HG03108 (cell line): ENCODE measurements around the gene ATP8A1.
"Not testable (repeated sequence)": the region's sequence is repeated elsewhere in the genome, so short reads cannot be mapped to it uniquely, and the experiment has no call there.

ENCODE experiments used
- ATAC-seq: cut with Tn5 transposase; IDR thresholded peaks from one replicate; pipeline ENCODE4 v1.9.1; 2021; ENCODE audit warnings: moderate library complexity; ENCODE audit not compliant: unreplicated experiment

The ATP8A1 gene

GRCh38 chr4:42652529-42653231, 4.2 kb downstream of the ATP8A1 start:
- not testable (repeated sequence) for ATAC-seq

GRCh38 chr4:42649870-42650269, 7.0 kb downstream of the ATP8A1 start:
- ATAC-seq: no peak

- ATAC-seq: no peak
These were observed 9.8 kb downstream of the ATP8A1 start for GRCh38 chr4:42646999-42647541.

DNA sequence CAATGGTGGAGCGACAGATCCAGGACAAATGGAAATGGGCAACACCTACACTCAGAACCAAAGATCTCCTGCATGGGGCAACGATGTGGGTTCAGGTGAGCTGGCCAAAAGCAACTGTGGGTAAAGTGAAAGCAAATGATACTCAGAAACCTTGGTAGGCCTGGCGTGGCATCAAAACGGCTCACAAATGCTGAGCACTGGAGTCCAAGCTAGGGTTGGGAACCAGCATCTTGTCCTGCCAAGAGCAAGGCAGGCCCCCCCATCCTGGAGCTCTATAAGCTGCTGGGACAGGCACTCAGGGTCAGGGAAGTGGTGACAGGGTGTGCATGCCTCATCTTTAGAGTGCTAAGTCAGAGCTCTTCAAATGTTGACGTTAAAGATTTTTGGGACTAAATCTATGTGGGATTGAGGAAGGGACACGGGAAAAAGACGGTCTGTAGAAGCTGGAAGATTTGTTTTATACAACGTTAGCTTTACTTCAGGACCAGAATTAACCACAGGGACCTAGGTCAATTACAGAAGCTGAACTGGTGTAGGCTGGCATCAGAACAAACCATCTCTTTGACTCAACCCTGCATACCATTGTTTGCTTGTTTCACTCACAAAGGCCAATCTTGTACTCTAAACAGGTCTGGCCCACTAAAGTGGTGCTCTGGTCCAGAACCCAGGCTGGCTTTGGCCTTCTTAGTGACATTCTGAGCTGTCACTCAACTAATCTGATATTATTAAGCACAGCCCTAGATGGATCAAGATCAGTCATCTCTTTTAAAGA, 10.7 kb downstream of the ATP8A1 start:
- no peak for ATAC-seq

DNA sequence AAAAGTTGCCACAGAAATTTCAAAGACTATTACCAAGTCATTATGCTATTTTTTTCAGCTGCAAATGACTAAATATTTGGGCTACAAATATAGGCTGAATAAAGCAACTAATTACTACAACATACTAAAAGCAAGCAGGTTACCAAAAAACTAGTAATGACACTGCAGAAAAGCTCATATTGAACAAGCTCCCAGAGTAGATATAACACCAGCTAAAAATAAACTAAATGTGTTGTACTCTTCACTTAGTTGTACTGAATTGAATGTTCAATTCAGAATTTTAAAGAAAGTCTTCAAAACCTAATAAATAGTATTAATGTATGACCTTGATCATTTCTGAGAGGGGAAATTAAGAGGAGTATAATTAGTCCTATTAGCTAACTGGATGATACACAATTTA, 12.0 kb downstream of the ATP8A1 start:
- ATAC-seq: no peak

GRCh38 chr4:42643685-42644084, 13.2 kb downstream of the ATP8A1 start:
- peak; percentile 51 for ATAC-seq

- ATAC-seq: no peak
These were observed 13.9 kb downstream of the ATP8A1 start for GRCh38 chr4:42642845-42643615.

- ATAC-seq: no peak
These were observed 14.7 kb downstream of the ATP8A1 start for GRCh38 chr4:42642101-42642797.

GRCh38 chr4:42641656-42642055, 15.2 kb downstream of the ATP8A1 start:
- ATAC-seq: no peak

DNA sequence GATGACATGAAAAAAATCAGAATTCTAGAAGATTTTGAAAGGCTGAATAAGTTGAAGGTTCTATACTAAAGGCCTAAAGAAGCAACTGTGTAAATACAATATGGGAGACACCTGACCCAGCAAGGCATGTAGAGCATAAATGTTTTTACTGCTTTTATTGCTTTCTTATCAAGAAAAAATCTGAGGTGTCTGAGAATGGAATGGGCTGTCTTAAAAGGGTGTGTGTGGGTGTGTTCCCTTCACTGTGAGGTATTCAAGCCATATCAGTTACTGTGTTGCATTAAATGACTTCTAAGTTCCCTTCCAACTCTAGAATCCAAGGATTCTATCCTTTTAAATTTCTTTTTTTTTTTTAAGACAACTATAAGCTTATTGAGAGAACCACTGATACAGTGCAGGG, 15.7 kb downstream of the ATP8A1 start:
- no peak for ATAC-seq

GRCh38 chr4:42640613-42641012, 16.3 kb downstream of the ATP8A1 start:
- ATAC-seq: no peak

DNA sequence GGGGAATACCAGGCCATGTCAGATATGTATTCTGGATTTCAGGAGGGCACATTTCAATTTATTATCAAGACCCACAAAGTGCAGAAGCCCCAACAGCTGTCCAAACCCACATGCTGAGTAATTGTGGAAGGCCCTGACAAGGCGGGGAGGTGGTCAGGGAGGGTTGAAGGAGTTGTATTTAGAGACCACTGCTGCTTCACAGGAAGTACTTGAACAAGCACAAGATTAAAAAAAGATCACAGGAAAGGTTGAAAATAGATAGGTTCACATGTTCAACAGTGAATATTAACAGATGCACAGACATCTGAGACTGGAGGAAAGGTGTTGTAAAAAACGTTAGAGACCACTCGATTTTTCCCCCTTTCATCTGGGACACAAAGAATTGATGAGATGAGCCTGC, 17.9 kb downstream of the ATP8A1 start:
- peak; percentile 61 for ATAC-seq

DNA sequence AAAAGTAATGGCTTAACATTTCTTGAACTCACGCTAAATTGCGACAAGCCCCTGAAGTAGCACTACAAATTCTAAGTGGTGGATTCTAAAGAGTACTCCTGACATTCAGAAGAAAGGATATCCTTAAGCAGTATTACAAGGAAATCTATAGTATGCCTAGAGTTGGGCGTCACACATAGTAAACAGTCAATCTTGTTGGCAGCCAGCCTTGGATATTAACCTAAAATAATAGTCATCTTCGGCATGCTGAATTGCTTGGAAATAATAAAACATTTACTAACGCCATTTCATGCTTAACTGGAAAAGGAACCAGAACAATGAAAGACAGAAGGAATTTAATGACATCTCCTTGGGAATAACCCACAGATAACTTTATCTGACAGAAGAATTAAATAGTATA, 18.6 kb downstream of the ATP8A1 start:
- ATAC-seq: no peak

DNA sequence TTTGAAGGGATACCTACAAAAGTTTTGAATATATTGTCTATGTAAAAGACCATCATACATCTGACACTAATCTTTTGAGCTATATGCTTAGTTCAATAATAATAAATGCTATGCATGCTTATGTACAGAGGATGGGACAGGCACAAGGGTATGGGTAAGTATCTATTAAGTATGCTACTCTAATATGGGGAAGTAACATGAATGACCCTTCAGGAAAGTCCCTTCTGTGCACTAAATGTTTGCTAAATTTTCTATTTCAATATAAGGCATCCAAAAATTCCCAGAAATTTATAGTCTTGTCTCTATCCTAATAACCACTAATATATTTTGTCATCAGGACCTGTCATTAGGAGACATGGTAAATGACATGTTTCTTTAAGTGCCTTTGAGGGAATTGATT, 19.0 kb downstream of the ATP8A1 start:
- ATAC-seq: no peak

DNA sequence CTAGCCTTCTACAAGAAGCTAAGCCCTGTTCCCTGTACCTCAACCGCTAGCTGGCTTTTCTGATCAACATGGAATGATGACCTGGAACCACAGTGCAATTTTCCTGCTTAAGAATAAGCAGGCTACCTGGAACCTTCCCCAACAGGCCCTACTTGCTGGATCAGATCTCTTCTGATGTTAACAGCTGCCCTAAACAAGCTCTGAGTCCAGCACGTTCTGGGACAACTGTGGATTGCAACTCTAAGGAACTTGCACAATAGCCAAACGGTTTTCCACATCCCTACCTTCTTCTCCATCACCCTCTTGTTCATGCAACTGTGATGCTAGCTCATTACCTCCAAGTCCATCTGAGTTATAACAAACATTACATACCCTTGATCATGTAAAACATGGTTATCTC, 19.8 kb downstream of the ATP8A1 start:
- no peak for ATAC-seq

GRCh38 chr4:42636645-42636949, 20.3 kb downstream of the ATP8A1 start:
- ATAC-seq: no peak

DNA sequence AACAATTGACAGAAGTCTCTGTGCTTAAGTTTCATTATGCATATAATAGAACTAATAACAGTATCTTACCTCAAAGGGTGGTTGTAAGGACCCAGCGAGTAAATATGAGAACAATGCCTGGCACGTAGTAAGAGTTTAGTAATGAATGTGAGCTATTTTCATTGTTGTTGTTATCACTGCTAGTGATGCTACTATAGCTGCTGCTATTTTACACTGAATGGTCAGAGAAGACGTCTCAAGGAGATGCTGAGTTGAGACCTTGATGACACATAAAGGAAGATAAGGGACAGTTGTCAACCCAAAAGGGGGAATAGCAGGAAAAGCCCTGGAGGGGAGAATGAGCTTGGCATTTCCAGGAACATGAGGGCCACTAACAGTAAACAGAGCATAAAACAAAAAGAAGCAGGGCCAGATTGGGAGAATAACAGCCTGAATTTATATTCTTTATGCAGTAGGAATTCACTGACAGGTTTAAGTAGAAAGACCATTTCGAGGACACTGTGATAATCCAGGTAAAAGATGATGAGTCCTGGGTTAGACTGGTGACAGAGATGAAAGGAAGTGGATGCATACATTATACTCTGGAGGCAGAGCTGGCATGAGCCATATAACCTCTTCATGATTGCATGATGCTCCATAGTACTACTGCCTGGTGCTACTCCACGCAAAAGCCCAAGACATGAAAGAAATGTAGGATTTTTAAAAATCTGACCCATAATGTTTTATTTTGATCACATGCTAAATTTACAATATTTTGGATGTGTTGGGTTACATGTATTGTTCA, 23.1 kb downstream of the ATP8A1 start:
- ATAC-seq: peak; percentile 46

DNA sequence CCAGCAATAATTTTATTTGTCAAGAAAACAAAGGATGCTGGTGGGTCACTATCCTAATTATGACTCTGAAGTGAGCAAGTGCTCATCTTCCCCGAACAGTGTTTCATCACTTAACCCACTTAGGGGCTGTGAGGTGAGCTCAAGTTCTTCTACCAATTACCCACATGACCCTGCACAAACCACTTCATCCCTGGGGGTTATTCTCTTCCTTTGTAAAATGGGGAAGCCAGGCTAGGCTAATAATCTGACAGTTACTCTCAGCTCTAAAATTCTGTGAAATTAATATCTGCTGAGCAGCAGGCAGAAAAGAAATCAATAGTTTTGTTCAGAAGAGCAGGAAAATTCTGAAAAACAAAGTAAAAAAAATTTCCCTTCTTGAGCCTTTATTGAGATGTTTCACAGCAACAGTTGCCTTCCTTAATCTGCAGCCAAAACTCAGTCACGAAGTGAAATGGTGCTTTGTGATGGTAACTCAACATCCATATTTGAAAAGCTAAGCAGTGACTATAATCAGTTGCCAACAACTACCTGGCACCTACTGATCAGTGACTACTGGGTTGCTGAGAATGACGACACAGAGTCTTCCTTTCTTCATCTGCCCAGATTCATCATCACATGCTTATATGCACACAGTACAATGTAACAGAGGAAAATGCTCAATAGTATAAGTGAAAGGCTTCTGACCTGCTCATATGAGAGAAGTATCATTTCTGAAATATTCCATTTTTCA, 24.1 kb downstream of the ATP8A1 start:
- ATAC-seq: no peak

- ATAC-seq: no peak
These were observed 26.0 kb downstream of the ATP8A1 start for GRCh38 chr4:42630908-42631307.

- no peak for ATAC-seq
These were observed 28.2 kb downstream of the ATP8A1 start for GRCh38 chr4:42628740-42629139.
